KOPT-K1 (cell line): ENCODE results near the gene FBLL1.

Experiments used
- H3K27ac ChIP-seq: fragments of 200-600 bp; sonication (generic); 2 replicates; pipeline ENCODE4 v1.5.1; 2016; ENCODE audit warnings: antibody characterized with exemption, mild to moderate bottlenecking, low read depth, low read length; ENCODE audit not compliant: poor library complexity, severe bottlenecking
- H3K36me3 ChIP-seq: fragments of 200-600 bp; sonication (generic); 2 replicates; pipeline ENCODE4 v1.5.1; 2017; ENCODE audit warnings: antibody characterized with exemption, mild to moderate bottlenecking, low read length, moderate library complexity; ENCODE audit not compliant: insufficient read depth
- H3K9me3 ChIP-seq: fragments of 200-600 bp; sonication (generic); 2 replicates; pipeline ENCODE4 v1.5.1; 2017; ENCODE audit warnings: antibody characterized with exemption, low read length, mild to moderate bottlenecking; ENCODE audit not compliant: insufficient read depth, poor library complexity, severe bottlenecking

The FBLL1 gene

GRCh38 chr5:168528521-168529373, at the start of gene FBLL1:
FBLL1 (plus strand) TSS chr5:168529305; CDS start chr5:168529505, 200 bp downstream.
- Histone ChIP-seq H3K36me3 (no peaks in the 10 kb centered on the region), H3K27ac (no peak within 1 kb of the TSS), H3K9me3 (no peaks in the 10 kb centered on the region)

DNA sequence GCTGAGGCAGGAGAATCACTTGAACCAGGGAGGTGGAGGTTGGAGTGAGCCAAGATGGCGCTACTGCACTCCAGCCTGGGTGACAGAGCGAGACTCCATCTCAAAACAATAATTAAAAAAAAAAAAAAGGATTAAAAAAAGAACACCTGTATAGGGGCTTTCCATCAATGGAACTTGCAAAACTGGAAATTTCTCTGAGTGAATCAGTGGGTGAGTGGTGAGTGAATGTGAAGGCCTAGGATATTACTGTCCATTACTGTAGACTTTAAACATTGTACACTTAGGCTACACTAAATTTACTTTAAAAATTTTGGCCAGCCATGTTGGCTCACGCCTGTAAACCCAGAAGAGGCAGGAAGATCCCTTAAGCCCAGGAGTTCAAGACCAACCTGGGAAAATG, 48.5 kb upstream of the FBLL1 start:
- H3K9me3 ChIP-seq = no peaks in the 10 kb centered on the region
- no peak overlapping the region for H3K27ac ChIP-seq
- no peaks in the 10 kb centered on the region for H3K36me3 ChIP-seq

GRCh38 chr5:168481330-168481788, 47.7 kb upstream of the FBLL1 start:
- Histone ChIP-seq H3K36me3 (no peaks in the 10 kb centered on the region), H3K27ac (no peak overlapping the region), H3K9me3 (no peaks in the 10 kb centered on the region)

- Histone ChIP-seq H3K9me3 (no peaks in the 10 kb centered on the region), H3K36me3 (no peaks in the 10 kb centered on the region), H3K27ac (no peak overlapping the region)
Measured at GRCh38 chr5:168482361-168482760, 46.7 kb upstream of the FBLL1 start.

GRCh38 chr5:168486136-168486879, 42.8 kb upstream of the FBLL1 start, which contains the start of gene RARS1:
RARS1 (plus strand) TSS chr5:168486471; CDS start chr5:168486499, 28 bp downstream.
- H3K36me3 ChIP-seq = peaks cover 36% of the 10 kb centered on the region
- no peaks in the 10 kb centered on the region for H3K9me3 ChIP-seq
- peak within 1 kb of the TSS; percentile 51 for H3K27ac ChIP-seq

- Histone ChIP-seq H3K27ac (no peak overlapping the region), H3K9me3 (no peaks in the 10 kb centered on the region), H3K36me3 (peaks cover 63% of the 10 kb centered on the region)
Measured at GRCh38 chr5:168489059-168489458, 40.0 kb upstream of the FBLL1 start.

DNA sequence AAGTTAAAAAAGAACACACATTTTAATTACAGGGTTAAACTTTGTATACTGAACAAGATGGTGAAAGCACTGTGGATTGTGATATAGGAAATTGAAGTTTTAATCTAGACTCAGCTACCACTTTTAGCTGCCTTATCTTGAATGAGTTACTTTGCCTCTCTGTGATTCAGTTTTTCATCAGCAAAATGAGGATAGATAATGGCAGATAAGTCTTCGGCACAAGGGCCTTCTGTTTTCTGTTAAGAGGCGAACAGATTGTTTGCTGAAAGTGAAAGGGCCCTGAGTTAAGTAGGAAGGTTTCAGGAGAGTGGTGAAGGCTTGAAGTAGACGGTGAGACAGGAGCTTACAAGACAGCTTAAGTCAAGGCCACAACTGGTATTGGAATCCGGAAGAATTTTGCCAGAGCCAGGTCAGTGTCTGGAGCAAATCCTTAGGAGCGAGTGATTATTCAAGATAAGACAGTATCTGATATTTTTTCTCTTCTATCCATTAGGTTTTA, 35.0 kb upstream of the FBLL1 start:
- Histone ChIP-seq H3K9me3 (no peaks in the 10 kb centered on the region), H3K27ac (no peak overlapping the region), H3K36me3 (peaks cover 97% of the 10 kb centered on the region)

GRCh38 chr5:168502563-168503237, 26.4 kb upstream of the FBLL1 start:
- peaks cover 89% of the 10 kb centered on the region for H3K36me3 ChIP-seq
- H3K27ac ChIP-seq = no peak overlapping the region

GRCh38 chr5:168513861-168514428, 15.2 kb upstream of the FBLL1 start:
- Histone ChIP-seq H3K36me3 (peaks cover 100% of the 10 kb centered on the region), H3K27ac (no peak overlapping the region), H3K9me3 (peaks cover 17% of the 10 kb centered on the region)

More at GRCh38 chr5:168502563-168503237, 26.4 kb upstream of the FBLL1 start:
- no peaks in the 10 kb centered on the region for H3K9me3 ChIP-seq

GRCh38 chr5:168525856-168526255, 3.2 kb upstream of the FBLL1 start:
- H3K27ac ChIP-seq = no peak overlapping the region

GRCh38 chr5:168527756-168528295, 1.3 kb upstream of the FBLL1 start:
- Histone ChIP-seq H3K27ac (no peak overlapping the region), H3K36me3 (no peaks in the 10 kb centered on the region), H3K9me3 (no peaks in the 10 kb centered on the region)

More at GRCh38 chr5:168525856-168526255, 3.2 kb upstream of the FBLL1 start:
- peaks cover 5% of the 10 kb centered on the region; the same call in 1 of the 2 replicates for H3K36me3 ChIP-seq
- no peaks in the 10 kb centered on the region for H3K9me3 ChIP-seq

DNA sequence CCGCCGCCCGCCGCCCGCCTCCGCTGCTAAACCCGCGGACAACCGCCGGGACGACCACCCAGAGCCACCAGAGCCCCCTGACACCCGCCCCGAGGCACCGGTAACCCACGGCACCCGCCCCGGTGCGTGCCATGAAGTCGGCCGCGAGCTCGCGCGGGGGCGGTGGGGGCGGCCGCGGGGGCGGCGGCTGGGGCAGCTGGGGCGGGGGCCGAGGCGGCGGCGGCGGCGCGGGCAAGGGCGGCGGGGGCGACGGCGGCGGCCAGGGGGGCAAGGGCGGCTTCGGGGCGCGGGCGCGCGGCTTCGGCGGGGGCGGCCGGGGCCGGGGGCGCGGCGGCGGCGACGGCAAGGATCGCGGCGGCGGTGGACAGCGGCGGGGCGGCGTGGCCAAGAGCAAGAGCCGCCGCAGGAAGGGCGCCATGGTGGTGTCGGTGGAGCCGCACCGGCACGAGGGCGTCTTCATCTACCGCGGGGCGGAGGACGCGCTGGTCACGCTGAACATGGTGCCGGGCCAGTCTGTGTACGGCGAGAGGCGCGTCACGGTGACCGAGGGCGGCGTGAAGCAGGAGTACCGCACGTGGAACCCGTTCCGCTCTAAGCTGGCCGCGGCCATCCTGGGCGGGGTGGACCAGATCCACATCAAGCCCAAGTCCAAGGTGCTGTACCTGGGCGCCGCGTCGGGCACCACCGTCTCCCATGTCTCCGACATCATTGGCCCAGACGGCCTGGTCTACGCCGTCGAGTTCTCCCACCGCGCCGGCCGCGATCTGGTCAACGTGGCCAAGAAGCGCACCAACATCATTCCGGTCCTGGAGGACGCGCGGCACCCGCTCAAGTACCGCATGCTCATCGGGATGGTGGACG, 499 bp downstream of the FBLL1 start:
- H3K9me3 ChIP-seq = no peaks in the 10 kb centered on the region
- no peak overlapping the region for H3K27ac ChIP-seq

GRCh38 chr5:168530621-168531150, 1.6 kb downstream of the FBLL1 start:
- Histone ChIP-seq H3K27ac (no peak overlapping the region), H3K36me3 (no peaks in the 10 kb centered on the region), H3K9me3 (no peaks in the 10 kb centered on the region)

More for the DNA sequence above, 499 bp downstream of the FBLL1 start:
- no peaks in the 10 kb centered on the region for H3K36me3 ChIP-seq
